WTC11 (cell line): Measurements from ENCODE around the gene HOMER2. TPM values are rescaled to one million over a fixed set of nuclear protein-coding genes. Genes with fewer than 3 reads are reported as not detected.

ENCODE experiments used
- ATAC-seq: fragments of 200-7000 bp; cut with Tn5 transposase; 2 replicates; pipeline ENCODE4 v1.10.0; 2021; ENCODE audit warnings: mild to moderate bottlenecking, moderate library complexity
- CTCF ChIA-PET: fragments of 300-600 bp; sonication (Branson Sonifier 250); formaldehyde crosslinking; loops from one replicate; lab custom pipeline; 2021; ENCODE audit warnings: antibody characterized with exemption; lab: Charles Lee
- POLR2A ChIA-PET: fragments of 350-600 bp; sonication (Branson Sonifier 250); formaldehyde crosslinking; loops from one replicate; lab custom pipeline; 2021; ENCODE audit warnings: antibody characterized with exemption; lab: Charles Lee
- DNase-seq: peaks from one replicate; pipeline ENCODE4 v3.0.0; 2021; ENCODE audit warnings: low spot score
- H3K27ac Mint-ChIP-seq: 2 replicates; pipeline ENCODE4 v1.8.0; 2021; ENCODE audit warnings: mixed read lengths
- H3K27me3 Mint-ChIP-seq: 2 replicates; pipeline ENCODE4 v1.8.0; 2021; ENCODE audit warnings: low read depth, mild to moderate bottlenecking, moderate library complexity, mixed read lengths
- H3K36me3 Mint-ChIP-seq: 2 replicates; pipeline ENCODE4 v1.8.0; 2021; ENCODE audit warnings: mixed read lengths
- H3K4me1 Mint-ChIP-seq: 2 replicates; pipeline ENCODE4 v1.8.0; 2022; ENCODE audit warnings: mixed read lengths
- H3K4me3 Mint-ChIP-seq: 2 replicates; pipeline ENCODE4 v1.8.0; 2021; ENCODE audit warnings: mild to moderate bottlenecking, moderate library complexity, mixed read lengths
- H3K9me3 Mint-ChIP-seq: 2 replicates; pipeline ENCODE4 v1.8.0; 2021; ENCODE audit warnings: mixed read lengths
- CREB1 ChIP-seq: sonication (generic); formaldehyde crosslinking; IDR thresholded peaks from 2 replicates; pipeline ENCODE4 v1.8.0; 2023; ENCODE audit warnings: mild to moderate bottlenecking, missing genetic modification reagents
- E2F5 ChIP-seq: sonication (generic); formaldehyde crosslinking; IDR thresholded peaks from 2 replicates; pipeline ENCODE4 v1.8.1; 2022; ENCODE audit warnings: mild to moderate bottlenecking, moderate library complexity, missing genetic modification reagents
- EMX1 ChIP-seq: fragments of 250-450 bp; sonication (Bioruptor Pico); IDR thresholded peaks from 2 replicates; pipeline ENCODE4 v1.8.0; 2021; ENCODE audit warnings: mild to moderate bottlenecking
- KAT7 ChIP-seq: sonication (generic); formaldehyde crosslinking; IDR thresholded peaks from 2 replicates; pipeline ENCODE4 v1.8.1; 2023; ENCODE audit warnings: missing genetic modification reagents, mild to moderate bottlenecking, borderline replicate concordance
- NFE2L1 ChIP-seq: sonication (generic); formaldehyde crosslinking; IDR thresholded peaks from 2 replicates; pipeline ENCODE4 v1.8.1; 2023; ENCODE audit warnings: missing genetic modification reagents
- OVOL2 ChIP-seq: fragments of 250-450 bp; sonication (Bioruptor Pico); IDR thresholded peaks from 2 replicates; pipeline ENCODE4 v1.9.0; 2021; ENCODE audit warnings: mild to moderate bottlenecking, borderline replicate concordance
- RELA ChIP-seq: sonication (generic); formaldehyde crosslinking; IDR thresholded peaks from 2 replicates; pipeline ENCODE4 v1.8.1; 2022; ENCODE audit warnings: missing genetic modification reagents, mild to moderate bottlenecking, borderline replicate concordance
- ZNF121 ChIP-seq: sonication (generic); formaldehyde crosslinking; IDR thresholded peaks from 2 replicates; pipeline ENCODE4 v1.8.0; 2023; ENCODE audit warnings: missing genetic modification reagents
- ZNF263 ChIP-seq: sonication (generic); formaldehyde crosslinking; IDR thresholded peaks from 2 replicates; pipeline ENCODE4 v1.8.1; 2022; ENCODE audit warnings: low read depth, mild to moderate bottlenecking, moderate library complexity, missing genetic modification reagents
- ZNF423 ChIP-seq: fragments of 250-450 bp; sonication (Bioruptor Pico); IDR thresholded peaks from 2 replicates; pipeline ENCODE4 v2.1.2; 2022; ENCODE audit warnings: mild to moderate bottlenecking, moderate library complexity
- ZNF671 ChIP-seq: fragments of 250-450 bp; sonication (Bioruptor Pico); IDR thresholded peaks from 2 replicates; pipeline ENCODE4 v1.8.0; 2021; ENCODE audit warnings: mild to moderate bottlenecking
- total RNA-seq: library from RNA; stranded (reverse); gene quantifications from 3 replicates; pipeline ENCODE4 v1.2.3, GENCODE V29; 2021
- TF ChIP-seq, protein P1 (sequence below): sonication (generic); formaldehyde crosslinking; IDR thresholded peaks from 2 replicates; pipeline ENCODE4 v1.8.0; 2022; ENCODE audit warnings: mild to moderate bottlenecking, missing genetic modification reagents
- TF ChIP-seq, protein P2 (sequence below): fragments of 250-450 bp; sonication (Bioruptor Pico); IDR thresholded peaks from 2 replicates; pipeline ENCODE4 v1.9.0; 2021; ENCODE audit warnings: mild to moderate bottlenecking
- TF ChIP-seq, protein P3 (sequence below): sonication (generic); formaldehyde crosslinking; IDR thresholded peaks from 2 replicates; pipeline ENCODE4 v1.8.0; 2022; ENCODE audit warnings: missing genetic modification reagents
- TF ChIP-seq, protein P4 (sequence below): sonication (generic); formaldehyde crosslinking; IDR thresholded peaks from 2 replicates; pipeline ENCODE4 v1.8.0; 2022; ENCODE audit warnings: mild to moderate bottlenecking, missing genetic modification reagents

The HOMER2 gene
- total RNA-seq, 1 experiment from 2014 or later, result 17.4 TPM

- TF ChIP-seq, protein P1, sequence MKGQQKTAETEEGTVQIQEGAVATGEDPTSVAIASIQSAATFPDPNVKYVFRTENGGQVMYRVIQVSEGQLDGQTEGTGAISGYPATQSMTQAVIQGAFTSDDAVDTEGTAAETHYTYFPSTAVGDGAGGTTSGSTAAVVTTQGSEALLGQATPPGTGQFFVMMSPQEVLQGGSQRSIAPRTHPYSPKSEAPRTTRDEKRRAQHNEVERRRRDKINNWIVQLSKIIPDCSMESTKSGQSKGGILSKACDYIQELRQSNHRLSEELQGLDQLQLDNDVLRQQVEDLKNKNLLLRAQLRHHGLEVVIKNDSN (CRISPR knock-in tag), result no peak
- no peak for TF ChIP-seq EMX1 (CRISPR knock-in tag)
Measured at GRCh38 chr15:82831894-82832600, 120.5 kb downstream of the HOMER2 start (continued).

DNA sequence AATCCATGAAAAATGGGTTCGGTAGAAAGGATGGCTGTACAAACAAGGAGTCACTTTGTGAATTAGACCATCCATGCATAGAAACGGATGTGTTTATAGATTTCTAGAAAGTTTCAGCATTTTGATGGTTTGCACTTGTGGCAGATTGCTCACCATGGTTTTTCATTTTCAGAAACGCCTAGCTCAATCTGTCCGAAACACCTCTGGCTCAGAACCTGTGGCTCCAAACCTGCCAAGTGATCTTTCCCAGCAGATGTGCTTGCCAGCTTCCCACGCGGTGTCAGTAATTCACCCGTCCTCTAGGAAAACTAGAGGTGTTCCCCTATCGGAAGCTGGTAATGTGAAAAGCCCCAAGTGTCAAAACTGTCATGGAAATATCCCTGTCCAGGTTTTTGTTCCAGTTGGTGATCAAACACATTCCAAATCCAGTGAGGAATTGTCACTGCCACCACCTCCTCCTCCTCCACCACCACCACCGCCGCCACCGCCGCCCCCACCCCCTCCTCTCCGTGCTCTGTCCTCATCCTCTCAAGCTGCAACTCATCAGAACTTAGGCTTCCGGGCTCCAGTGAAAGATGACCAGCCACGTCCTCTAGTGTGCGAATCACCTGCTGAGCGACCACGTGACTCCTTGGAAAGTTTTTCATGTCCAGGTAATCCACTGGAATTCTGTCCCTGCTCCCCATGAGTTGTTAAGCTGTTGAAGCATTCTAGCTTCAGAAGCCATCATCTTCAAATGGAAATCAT is 121.9 kb downstream of the HOMER2 start:
- TF ChIP-seq NFE2L1 (CRISPR knock-in tag) (no peak), RELA (CRISPR knock-in tag) (no peak), ZNF263 (no peak), OVOL2 (CRISPR knock-in tag) (no peak), CREB1 (CRISPR knock-in tag) (no peak), EMX1 (CRISPR knock-in tag) (no peak), ZNF671 (CRISPR knock-in tag) (no peak), KAT7 (CRISPR knock-in tag) (no peak), ZNF121 (CRISPR knock-in tag) (no peak), E2F5 (CRISPR knock-in tag) (no peak), ZNF423 (CRISPR knock-in tag) (no peak)
- TF ChIP-seq, protein P2, sequence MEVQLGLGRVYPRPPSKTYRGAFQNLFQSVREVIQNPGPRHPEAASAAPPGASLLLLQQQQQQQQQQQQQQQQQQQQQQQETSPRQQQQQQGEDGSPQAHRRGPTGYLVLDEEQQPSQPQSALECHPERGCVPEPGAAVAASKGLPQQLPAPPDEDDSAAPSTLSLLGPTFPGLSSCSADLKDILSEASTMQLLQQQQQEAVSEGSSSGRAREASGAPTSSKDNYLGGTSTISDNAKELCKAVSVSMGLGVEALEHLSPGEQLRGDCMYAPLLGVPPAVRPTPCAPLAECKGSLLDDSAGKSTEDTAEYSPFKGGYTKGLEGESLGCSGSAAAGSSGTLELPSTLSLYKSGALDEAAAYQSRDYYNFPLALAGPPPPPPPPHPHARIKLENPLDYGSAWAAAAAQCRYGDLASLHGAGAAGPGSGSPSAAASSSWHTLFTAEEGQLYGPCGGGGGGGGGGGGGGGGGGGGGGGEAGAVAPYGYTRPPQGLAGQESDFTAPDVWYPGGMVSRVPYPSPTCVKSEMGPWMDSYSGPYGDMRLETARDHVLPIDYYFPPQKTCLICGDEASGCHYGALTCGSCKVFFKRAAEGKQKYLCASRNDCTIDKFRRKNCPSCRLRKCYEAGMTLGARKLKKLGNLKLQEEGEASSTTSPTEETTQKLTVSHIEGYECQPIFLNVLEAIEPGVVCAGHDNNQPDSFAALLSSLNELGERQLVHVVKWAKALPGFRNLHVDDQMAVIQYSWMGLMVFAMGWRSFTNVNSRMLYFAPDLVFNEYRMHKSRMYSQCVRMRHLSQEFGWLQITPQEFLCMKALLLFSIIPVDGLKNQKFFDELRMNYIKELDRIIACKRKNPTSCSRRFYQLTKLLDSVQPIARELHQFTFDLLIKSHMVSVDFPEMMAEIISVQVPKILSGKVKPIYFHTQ (CRISPR knock-in tag), result no peak
- TF ChIP-seq, protein P3, sequence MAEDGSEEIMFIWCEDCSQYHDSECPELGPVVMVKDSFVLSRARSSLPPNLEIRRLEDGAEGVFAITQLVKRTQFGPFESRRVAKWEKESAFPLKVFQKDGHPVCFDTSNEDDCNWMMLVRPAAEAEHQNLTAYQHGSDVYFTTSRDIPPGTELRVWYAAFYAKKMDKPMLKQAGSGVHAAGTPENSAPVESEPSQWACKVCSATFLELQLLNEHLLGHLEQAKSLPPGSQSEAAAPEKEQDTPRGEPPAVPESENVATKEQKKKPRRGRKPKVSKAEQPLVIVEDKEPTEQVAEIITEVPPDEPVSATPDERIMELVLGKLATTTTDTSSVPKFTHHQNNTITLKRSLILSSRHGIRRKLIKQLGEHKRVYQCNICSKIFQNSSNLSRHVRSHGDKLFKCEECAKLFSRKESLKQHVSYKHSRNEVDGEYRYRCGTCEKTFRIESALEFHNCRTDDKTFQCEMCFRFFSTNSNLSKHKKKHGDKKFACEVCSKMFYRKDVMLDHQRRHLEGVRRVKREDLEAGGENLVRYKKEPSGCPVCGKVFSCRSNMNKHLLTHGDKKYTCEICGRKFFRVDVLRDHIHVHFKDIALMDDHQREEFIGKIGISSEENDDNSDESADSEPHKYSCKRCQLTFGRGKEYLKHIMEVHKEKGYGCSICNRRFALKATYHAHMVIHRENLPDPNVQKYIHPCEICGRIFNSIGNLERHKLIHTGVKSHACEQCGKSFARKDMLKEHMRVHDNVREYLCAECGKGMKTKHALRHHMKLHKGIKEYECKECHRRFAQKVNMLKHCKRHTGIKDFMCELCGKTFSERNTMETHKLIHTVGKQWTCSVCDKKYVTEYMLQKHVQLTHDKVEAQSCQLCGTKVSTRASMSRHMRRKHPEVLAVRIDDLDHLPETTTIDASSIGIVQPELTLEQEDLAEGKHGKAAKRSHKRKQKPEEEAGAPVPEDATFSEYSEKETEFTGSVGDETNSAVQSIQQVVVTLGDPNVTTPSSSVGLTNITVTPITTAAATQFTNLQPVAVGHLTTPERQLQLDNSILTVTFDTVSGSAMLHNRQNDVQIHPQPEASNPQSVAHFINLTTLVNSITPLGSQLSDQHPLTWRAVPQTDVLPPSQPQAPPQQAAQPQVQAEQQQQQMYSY (CRISPR knock-in tag), result no peak
- TF ChIP-seq, protein P4, sequence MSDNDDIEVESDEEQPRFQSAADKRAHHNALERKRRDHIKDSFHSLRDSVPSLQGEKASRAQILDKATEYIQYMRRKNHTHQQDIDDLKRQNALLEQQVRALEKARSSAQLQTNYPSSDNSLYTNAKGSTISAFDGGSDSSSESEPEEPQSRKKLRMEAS (CRISPR knock-in tag), result no peak
- CTCF ChIA-PET, result no interaction called here
- no peak overlapping the region for H3K27ac Mint-ChIP-seq
- DNase-seq (no peak), ATAC-seq (no peak)
- POLR2A ChIA-PET, result no interaction called here
- no peak overlapping the region for H3K4me3 Mint-ChIP-seq
- no peaks in the 10 kb centered on the region for H3K27me3 Mint-ChIP-seq
- H3K9me3 Mint-ChIP-seq, result no peaks in the 10 kb centered on the region
- H3K36me3 Mint-ChIP-seq, result peaks cover 44% of the 10 kb centered on the region
- H3K4me1 Mint-ChIP-seq, result no peaks in the 10 kb centered on the region
